AG08396 (cell line): ENCODE results near the gene PTPRN2.
"Not testable (repeated sequence)": the region's sequence is repeated elsewhere in the genome, so short reads cannot be mapped to it uniquely, and the experiment has no call there.

ENCODE experiments used
- DNase-seq: peaks from one replicate; pipeline ENCODE4 v3.0.0; 2012; ENCODE audit warnings: low spot score, mixed read lengths

PTPRN2 gene

DNA sequence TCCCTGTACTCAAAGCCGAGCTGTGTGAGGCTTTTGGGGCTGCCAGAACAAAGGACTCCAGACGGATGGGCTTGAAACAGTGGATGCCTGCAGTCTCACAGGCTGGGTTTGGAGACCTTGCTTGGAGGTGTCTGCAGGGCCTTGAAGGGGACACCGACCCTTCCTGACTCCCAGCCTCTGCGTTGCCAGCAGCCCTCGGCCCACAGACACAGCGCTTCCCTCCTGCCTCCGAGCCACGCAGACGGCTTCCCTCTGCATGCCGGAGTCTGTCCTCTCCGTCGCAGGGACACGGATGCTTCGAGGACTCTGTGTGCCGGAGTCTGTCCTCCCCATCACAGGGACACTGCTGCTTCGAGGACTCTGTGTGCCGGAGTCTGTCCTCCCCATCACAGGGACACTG is 726.1 kb downstream of the PTPRN2 start:
- no peak for DNase-seq

DNA sequence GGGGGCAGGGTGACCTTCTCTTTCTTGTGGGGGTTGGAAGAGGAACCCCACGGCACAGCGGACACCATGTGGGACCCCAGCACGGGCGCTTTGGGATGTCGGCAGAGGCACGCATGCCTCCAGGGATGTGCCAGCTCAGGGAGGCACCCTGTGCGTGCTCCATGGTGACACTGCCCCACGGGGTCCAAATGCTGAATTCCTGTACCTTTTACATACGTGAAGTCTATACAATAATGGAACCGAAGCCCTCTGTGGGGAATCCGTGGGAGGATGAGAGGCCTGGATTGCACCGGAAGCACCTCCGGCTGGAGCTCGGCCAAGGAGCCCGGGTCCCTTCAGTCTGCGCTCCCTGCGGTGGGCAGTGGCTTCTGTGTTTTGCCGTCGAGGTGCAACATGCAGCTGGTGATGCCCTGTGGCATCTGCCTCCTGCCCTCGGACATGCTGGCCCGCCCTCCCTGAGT is 726.6 kb downstream of the PTPRN2 start:
- no peak for DNase-seq

DNA sequence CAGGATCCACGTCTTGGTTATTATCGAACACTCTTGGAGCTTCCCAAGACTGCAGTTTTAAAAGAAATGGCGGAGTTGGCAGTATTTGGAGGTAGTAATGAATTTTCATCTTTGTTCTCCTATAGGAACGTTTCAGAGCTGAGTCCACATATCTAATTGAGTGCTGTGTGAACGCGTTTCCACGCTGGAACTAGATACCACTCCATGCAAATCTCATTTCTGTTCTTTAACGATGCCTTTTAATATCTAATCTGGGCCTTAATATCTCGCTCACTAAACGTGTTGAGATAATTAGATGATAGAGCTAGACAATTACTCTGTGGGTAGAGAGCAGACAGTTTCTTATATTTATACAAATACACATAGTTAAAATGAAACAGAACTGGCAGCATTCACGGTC is 727.2 kb downstream of the PTPRN2 start:
- DNase-seq: no peak

DNA sequence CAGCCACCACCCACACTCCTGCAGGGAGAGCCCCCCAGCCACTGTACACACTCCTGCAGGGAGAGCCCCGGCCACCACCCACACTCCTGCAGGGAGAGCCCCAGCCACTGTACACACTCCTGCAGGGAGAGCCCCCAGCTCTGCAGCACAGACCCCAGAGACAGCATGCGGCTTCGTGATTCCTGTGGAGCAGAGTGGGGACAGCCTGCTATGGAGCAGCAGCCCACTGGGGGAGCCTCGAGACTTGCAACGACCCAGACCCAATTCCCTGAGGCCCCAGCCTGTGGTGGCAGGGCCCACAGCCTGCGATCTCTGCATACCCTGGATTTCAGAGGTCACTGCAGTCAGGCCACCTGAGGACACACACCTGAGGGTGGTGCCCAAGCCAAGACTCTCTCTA is 727.7 kb downstream of the PTPRN2 start:
- DNase-seq: no peak

DNA sequence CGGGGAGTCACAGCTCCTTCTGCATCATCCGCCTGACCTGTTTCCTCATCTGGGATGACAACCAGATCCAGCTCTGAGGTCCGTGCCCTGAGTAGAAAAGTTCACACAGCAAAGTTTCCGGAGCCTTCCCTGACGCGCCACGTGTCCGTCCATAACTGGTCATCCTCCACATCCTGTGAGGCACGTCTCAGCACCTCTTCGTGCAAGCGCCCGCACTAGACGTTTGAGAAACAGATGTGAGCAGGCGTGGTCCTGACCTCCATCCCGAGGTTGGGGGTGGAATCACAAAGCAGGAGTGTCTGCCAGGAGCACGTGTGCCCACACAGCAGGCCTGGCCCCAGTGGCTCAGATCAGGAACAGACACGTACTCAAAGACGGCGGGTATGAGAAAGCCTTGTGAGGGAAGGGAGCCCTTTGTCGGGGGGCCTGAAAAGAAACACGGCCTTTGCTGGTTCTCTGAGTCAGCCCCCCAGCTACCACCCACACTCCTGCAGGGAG is 730.0 kb downstream of the PTPRN2 start:
- DNase-seq: no peak

DNA sequence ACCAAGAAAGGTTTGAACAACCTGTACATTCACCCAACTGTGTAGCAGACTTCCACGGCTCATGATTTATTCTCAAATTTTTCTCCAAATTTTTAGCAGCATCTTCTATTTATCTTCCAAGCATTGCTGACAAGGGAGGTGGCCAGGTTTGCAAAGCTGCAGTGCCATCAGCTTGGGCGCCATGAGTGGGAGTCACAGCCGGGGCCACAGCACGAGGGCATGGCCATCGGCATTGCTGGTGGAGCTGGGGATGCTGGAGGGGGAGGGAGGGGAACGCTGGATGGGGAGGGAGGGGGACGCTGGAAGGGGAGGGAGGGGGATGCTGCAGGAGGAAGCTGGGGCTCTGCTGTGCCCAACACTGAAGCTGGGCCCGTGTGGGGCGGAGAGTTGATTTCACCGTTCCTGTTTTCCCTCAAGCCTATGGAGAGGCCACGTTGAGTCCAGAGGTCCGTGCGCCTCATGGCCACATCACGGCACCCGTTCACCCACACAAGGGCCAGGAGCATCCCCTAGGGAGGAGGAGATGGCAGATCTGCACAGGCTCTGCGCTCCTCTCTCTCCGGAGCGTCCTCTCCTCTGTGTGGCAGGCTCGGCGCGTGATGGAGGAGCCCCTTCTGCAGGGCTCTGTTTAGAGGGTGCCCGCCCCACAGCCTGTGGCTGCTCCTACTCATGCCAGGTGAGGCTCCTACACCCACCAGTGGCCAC is 730.6 kb downstream of the PTPRN2 start:
- no peak for DNase-seq

DNA sequence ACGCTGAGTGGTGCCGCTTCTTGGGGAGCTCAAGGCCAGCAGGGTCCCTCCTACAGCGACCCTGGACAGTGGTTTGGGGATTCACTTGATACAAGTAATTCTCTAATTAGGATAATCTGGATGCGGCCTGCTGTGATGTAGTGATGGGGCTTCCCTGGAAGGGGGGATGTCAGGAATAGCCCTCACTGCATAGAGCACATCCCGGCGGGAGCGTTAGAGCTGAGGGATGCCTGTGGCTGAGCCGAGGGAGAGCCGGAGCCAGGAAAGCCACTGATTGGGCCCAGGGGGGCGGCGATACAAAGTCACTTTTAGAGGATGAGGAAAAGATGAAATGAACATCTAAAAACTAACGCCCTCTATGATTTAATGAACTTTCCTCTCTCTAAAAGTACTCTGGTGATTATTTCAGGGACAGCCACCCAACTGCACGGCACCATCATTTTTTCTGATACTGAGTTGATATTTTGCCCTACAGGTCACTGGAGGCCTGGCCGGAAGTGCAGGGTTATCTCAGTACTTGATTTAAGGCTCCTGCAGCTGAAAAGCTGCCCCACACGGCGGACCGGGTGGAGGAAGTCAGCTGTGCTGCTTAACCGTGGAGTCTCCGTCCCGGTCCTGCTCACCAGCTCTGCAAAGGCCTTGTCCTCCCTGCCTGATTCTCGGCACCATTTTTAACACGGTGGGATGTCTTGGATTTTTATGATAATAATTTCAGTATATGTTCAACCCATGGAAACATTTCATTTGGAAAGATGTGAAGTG is 732.0 kb downstream of the PTPRN2 start:
- DNase-seq: no peak

DNA sequence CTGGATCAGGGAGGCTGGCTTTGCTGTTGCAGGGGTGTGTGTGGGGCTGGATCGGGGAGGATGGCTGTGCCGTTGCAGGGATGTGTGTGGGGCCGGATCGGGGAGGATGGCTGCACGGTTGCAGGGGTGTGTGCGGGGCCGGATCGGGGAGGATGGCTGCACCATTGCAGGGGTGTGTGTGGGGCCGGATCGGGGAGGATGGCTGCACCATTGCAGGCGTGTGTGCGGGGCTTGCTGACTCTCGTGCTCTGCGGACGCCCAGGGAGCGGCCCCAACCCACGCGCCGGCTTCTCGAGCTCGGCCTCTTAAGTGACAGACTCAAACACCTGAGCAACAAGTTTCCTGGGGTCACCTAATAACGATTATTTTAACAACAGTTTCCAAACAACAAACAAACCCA is 732.6 kb downstream of the PTPRN2 start:
- DNase-seq: no peak

DNA sequence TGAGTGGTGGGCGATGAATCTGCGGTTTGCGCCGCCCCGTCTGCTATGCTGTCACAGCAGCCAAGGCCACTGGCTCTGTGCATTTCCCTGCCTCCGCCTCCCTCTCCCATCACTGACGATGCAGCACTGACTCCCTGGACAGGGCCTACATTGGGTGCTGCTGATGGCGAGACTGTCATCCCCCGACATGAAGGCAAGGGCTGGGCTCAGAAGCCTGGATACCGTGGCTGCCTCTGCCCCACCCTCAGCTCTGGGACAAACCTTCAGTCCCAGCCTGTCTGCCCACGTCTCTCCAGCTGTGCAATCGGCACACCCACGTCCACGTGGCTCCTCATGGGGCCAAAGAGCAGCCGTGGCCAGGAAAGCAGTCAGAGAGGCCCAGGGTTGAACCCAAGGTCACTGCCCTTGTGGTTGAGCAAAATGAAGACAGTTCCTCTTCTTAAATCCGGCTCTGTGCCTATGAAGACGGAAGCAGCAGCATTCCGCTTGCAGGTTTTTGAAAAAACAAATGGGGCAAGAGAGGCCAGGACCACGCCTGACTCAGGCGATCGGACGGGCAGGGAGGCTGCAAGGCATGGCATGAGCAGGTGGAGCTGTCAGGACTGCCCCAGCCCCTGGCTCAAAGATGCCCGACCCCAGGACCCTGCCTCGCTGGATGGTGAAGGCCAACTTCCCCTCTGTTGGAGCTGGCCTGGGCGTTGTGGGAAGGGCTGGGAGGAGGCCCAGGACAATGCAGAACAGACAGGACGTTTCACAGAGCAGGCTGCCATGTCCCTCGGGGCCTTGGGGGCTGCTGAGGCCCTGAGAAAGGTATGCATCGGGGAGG is 733.3 kb downstream of the PTPRN2 start:
- no peak for DNase-seq

DNA sequence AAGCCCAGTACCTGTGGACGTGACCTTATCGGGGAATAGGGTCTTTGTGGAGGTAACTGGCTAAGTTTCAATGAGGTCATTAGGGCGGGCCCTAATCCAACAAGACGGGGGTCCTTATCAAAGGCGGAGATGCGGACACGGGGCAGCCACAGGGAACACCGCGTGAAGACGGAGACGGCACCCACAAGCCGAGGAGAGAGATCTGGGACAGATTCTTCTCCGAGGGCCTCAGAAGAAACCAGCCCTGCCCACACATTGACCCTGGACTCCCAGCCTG is 733.9 kb downstream of the PTPRN2 start:
- DNase-seq: no peak

DNA sequence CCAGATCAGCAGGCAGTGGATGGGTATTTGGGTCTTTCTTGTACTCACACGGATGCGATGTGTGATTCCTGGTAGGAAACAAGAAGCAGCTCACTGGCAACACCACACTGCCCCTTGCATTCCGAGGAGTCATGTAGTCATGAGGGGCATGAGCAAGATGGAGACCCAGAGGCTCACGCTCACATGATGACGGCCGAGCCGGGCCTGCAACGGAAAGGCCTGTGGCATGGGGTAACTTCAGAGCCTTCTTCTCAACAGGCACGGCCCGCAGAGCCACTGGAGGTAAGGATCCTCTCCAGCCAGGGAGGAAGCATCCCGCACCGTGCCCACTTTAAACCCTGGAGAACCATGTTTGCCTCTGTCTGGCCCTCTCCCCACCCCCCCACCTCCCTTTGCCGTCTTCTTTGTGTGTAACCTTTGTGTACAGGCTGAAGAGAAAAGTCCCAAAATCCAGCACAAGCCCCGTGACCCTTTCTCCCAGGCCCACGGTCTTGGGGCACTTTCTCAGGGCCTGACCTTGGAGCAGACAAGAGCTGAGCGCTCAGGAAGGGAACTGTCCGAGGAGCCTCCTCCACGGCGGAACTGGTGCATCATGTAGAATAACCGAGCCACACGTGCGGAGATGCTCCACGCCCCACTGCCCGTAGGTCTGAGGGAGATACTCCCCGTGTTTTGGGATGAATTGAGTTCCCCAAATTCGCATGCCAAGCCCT is 734.4 kb downstream of the PTPRN2 start:
- DNase-seq: no peak

DNA sequence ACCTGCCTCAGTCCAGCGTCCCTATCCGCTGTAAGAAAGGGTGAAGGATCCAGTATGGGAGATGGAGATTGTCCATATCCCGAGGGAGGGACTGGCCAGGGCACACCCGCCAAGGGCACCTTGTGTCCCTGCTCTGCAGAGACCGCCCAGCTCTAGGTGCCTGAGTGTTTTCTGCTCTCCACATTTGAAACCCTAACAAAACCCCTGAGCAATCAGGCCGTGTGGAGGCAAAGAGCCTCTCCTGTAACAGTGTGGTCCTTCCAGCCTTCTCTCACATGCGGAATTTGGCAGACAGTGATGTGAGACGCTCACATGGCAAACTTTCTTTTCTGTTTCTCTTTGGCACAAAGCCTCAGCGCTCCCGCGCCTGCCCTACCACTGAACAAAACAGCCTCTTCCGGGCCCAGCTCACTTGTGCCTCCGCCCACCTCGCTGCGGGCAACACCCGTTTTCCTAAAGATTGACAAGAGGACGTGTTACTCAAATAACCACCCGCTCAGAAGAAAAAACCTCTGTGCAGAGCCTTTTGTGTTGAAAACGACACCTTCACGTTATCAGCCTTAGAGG is 736.0 kb downstream of the PTPRN2 start:
- DNase-seq: no peak

DNA sequence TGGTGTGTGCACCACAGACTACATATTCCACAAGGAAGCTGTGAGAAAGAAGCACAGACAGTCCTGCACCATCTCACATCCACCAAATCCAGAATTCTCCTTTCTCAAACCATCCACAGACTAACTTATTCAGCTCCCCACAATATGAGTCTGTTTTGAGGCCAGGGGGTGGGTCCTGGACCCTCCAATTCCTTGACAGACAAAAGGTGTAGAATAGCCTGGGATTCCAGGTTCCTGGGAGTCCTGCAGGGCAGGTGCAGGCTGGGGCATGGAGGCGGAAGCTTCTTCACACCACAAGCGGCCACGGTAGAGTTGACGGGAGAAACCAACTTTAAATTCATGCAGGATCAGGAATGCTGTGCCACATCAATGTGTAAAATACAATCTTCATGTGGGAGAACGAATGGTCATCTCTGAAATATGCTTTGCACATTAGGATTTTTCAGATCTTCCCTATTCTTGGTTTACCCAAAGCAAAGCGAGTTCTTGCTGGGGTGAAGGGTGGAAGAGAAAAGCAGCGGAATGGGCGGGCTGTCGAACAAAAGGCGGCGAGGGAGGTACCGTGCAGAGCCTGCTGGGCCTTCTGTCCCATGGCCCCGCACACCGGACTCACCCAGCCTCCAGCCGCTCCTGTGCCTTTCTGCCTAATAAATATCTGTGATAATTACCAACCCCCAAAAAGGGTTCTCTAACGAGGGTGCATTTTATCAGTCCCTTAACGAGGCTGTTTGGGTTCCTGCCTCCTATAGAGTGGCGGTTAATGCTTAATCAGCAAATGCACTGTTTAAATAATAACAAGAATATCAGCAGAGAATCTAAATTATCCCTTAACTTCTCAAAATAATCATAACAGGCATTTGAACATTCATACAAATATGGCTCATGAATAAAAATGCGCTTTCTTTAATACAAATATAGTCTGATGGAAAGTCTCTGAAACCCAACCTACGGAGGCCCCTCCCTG is 736.9 kb downstream of the PTPRN2 start:
- no peak for DNase-seq

DNA sequence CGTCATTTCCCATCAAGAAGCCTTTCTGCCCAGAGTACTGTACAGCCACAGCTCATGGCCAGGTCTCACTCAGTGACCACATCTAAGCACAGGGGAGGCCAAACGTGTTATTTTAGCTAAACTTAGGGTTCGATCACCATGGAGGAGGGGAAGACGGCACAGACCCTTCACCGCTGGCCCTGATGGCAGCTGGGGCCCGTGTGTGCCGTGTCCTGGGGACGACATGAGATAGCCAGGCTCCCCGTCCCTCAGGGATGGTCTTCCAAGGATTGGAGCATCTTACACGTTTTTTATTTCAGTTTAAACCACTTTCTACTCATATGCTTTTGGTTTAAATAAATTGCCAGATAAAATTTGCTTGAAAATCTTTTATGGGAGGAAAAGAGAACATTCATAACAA is 737.9 kb downstream of the PTPRN2 start:
- no peak for DNase-seq

DNA sequence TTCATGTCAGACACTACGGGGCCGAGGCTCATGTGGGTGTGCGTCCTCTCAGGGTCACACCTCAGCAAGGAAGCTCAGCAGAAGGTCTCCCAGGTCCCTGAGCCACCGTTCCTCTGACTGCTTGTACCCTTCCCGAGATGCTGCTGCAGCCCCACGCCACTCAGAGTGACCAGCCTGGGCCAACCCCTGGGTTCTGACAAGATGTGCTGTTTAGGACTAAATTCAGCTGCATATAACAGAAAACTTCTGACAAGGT is 738.4 kb downstream of the PTPRN2 start:
- DNase-seq: no peak

DNA sequence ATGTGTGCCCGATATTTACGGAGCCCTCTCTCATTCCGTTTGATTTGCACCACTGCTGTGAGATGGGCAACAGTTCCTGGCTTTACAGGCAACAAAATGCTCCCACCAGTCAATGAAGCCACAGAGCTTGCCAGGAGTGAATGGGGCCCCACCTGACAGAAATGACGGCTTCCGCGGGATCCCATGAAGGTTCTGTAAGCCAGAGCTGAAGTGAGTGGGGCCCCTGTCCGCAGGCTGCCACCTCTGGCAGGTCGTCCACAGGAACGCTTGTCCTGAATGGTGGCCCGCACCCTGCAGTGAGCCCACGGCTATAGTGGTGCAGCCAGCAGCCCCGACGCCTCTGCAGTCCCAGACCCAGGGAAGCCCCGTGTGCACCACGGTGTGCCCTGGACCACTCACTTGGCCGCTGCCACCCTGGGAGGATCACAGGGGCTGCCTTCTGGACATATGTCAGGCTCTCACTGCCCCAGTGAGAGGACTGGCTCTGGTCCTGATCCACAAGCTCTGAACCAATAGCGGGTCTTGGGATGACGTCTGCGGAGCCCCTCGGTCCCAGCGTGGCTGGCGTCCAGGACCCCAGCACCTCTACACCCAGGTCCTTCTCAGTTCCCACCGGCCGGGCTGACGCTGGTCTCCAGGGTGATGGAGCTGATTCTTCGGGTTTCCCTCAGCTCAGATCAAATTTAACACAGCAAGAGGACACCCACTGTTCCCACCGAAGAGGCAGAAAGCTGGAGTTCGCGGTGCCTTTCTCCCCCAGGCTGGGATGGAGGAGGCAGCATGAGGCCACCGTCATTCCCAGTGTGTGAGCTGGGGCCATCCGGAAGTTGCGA is 738.9 kb downstream of the PTPRN2 start:
- DNase-seq: no peak

DNA sequence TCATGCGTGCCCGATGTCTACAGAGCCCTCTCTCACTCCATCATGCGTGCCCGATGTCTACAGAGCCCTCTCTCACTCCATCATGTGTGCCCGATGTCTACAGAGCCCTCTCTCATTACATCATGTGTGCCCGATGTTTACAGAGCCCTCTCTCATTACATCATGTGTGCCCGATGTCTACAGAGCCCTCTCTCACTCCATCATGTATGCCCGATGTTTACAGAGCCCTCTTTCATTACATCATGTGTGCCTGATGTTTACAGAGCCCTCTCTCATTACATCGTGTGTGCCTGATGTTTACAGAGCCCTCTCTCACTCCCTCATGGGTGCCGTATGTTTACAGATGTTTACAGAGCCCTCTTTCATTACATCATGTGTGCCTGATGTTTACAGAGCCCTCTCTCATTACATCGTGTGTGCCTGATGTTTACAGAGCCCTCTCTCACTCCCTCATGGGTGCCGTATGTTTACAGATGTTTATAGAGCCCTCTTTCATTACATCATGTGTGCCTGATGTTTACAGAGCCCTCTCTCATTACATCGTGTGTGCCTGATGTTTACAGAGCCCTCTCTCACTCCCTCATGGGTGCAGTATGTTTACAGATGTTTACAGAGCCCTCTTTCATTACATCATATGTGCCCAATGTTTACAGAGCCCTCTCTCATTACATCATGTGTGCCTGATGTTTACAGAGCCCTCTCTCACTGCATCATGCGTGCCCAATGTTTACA is 739.7 kb downstream of the PTPRN2 start:
- not testable (repeated sequence) for DNase-seq

DNA sequence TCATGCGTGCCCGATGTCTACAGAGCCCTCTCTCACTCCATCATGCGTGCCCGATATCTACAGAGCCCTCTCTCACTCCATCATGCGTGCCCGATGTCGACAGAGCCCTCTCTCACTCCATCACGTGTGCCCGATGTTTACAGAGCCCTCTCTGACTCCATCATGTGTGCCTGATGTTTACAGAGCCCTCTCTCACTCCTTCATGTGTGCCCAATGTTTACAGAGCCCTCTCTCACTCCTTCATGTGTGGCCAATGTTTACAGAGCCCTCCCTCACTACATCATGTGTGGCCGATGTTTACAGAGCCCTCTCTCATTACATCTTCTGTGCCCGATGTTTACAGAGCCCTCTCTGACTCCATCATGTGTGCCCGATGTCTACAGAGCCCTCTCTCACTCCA is 740.9 kb downstream of the PTPRN2 start:
- DNase-seq: not testable (repeated sequence)

DNA sequence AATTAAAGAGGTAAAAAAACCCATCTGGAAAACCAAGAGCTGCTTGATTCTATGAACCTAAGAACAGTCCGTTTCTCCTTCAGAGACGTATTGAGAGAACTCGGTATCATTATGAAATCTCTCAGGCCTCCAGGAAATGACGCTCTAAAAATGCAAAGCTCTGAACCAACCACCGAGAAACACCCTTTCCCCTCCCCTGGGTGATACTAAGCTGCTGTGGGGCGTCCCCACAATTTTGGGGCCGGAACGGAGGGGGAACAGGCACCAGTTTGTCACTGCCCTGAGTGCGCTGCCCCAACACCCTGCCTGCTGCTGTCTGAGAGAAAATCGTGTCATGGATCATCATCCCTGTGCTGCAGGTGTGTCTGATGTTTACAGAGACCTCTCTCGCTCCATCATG is 741.4 kb downstream of the PTPRN2 start:
- no peak for DNase-seq
